Adrenal gland (tissue), 5 donors: ENCODE data around the gene RIPOR2.

ENCODE experiments used
- CTCF ChIP-seq, 6 experiments: fragments of 450-650 bp in 4 of 6; fragments of 200-600 bp in 2 of 6; sonication (generic) in 1 of 6; IDR thresholded peaks; 1 replicate in 5 of 6; 2 replicates in 1 of 6; pipeline versions ENCODE4 v1.5.1 to v1.8.0; 2016 to 2021; ENCODE audit warnings: antibody characterized with exemption in 6 of 6, mild to moderate bottlenecking in 2 of 6, moderate library complexity in 1 of 6
- POLR2A ChIP-seq, 2 donors: fragments of 450-650 bp; IDR thresholded peaks; one replicate each; pipeline ENCODE4 v1.6.1; 2017; ENCODE audit warnings: antibody characterized with exemption in 2 of 2, mild to moderate bottlenecking in 2 of 2, moderate library complexity in 1 of 2
- donor health status: DM: no; HTN: no; CAD: no.

- TF ChIP-seq CTCF (IDR thresholded peaks at IDR 0.05) (no peak), POLR2A (IDR thresholded peaks at IDR 0.05) (no peak)
Measured at GRCh38 chr6:24867104-24867703, 68.6 kb downstream of the RIPOR2 start.
